Measurements from ENCODE around the gene NTM. TPM values are rescaled to one million over a fixed set of nuclear protein-coding genes. Genes with fewer than 3 reads are reported as not detected.
"Not testable (repeated sequence)": the region's sequence is repeated elsewhere in the genome, so short reads cannot be mapped to it uniquely, and the experiment has no call there.

The NTM gene
- total and polyA plus RNA-seq, 7 donors, result 0.07 to 1.1 (median 0.22) TPM; not detected in 2

GRCh38 chr11:131328843-131329242, 41.6 kb upstream of the NTM start:
- DNase-seq (no peak), ATAC-seq (no peak)
- Histone ChIP-seq H3K27ac (no peak overlapping the region), H3K9me3 (no peaks in the 10 kb centered on the region), H3K27me3 (ENCODE audit: insufficient read depth in 3 of 3, low read length in 2 of 3) (peaks cover 0 to 1% (median 0%) of the 10 kb centered on the region in 3 donors), H3K4me1 (no peaks in the 10 kb centered on the region), H3K4me3 (no peak overlapping the region), H3K36me3 (ENCODE audit: insufficient read depth in 1 of 2, low read depth in 1 of 2) (no peaks in the 10 kb centered on the region)
- TF ChIP-seq CTCF (IDR thresholded peaks at IDR 0.05), result no peak
- 79 to 90% (median 84%) methylated on average over 3 of the region's 3 CpGs for WGBS, 3 donors
- intact Hi-C loops (cut with DNase I), result no loop called here

GRCh38 chr11:131331010-131331409, 39.4 kb upstream of the NTM start:
- ATAC-seq (no peak), DNase-seq (no peak)
- H3K27me3 ChIP-seq (ENCODE audit: insufficient read depth in 3 of 3, low read length in 2 of 3), result peaks cover 0 to 1% (median 0%) of the 10 kb centered on the region in 3 donors
- H3K36me3 ChIP-seq (ENCODE audit: insufficient read depth in 1 of 2, low read depth in 1 of 2), result no peaks in the 10 kb centered on the region
- H3K4me3 ChIP-seq, result no peak overlapping the region
- no peaks in the 10 kb centered on the region for H3K9me3 ChIP-seq
- intact Hi-C loops (cut with DNase I), result no loop called here
- no peaks in the 10 kb centered on the region for H3K4me1 ChIP-seq
- WGBS, 3 donors, result 64 to 78% (median 68%) methylated on average over 7 of the region's 7 CpGs
- H3K27ac ChIP-seq, result no peak overlapping the region
- no peak for TF ChIP-seq CTCF (IDR thresholded peaks at IDR 0.05)

- DNase-seq, result no peak
- WGBS, 3 donors, result 86 to 87% (median 86%) methylated on average over 5 of the region's 5 CpGs
- TF ChIP-seq CTCF (IDR thresholded peaks at IDR 0.05), result no peak
- peaks cover 0 to 1% (median 0%) of the 10 kb centered on the region in 3 donors for H3K27me3 ChIP-seq (ENCODE audit: insufficient read depth in 3 of 3, low read length in 2 of 3)
- no peaks in the 10 kb centered on the region for H3K36me3 ChIP-seq (ENCODE audit: insufficient read depth in 1 of 2, low read depth in 1 of 2)
- intact Hi-C loops (cut with DNase I), result no loop called here
- H3K4me3 ChIP-seq, result no peak overlapping the region
- no peak for ATAC-seq
- H3K9me3 ChIP-seq, result no peaks in the 10 kb centered on the region
- no peak overlapping the region for H3K27ac ChIP-seq
- H3K4me1 ChIP-seq, result no peaks in the 10 kb centered on the region
These were observed 38.9 kb upstream of the NTM start for GRCh38 chr11:131331546-131331945.

- ATAC-seq (no peak), DNase-seq (no peak)
- H3K4me1 ChIP-seq, result no peaks in the 10 kb centered on the region
- no peak overlapping the region for H3K27ac ChIP-seq
- intact Hi-C loops (cut with DNase I), result no loop called here
- no peak for TF ChIP-seq CTCF (IDR thresholded peaks at IDR 0.05)
- H3K36me3 ChIP-seq (ENCODE audit: insufficient read depth in 1 of 2, low read depth in 1 of 2), result no peaks in the 10 kb centered on the region
- no peak overlapping the region for H3K4me3 ChIP-seq
- H3K9me3 ChIP-seq, result no peaks in the 10 kb centered on the region
- peaks cover 0 to 1% (median 0%) of the 10 kb centered on the region in 3 donors for H3K27me3 ChIP-seq (ENCODE audit: insufficient read depth in 3 of 3, low read length in 2 of 3)
These were observed 35.8 kb upstream of the NTM start for GRCh38 chr11:131334601-131335000.

- H3K27ac ChIP-seq; DNase-seq; H3K4me3 ChIP-seq; H3K4me1 ChIP-seq; H3K9me3 ChIP-seq; H3K36me3 ChIP-seq (ENCODE audit: insufficient read depth in 1 of 2, low read depth in 1 of 2); ATAC-seq; H3K27me3 ChIP-seq (ENCODE audit: insufficient read depth in 3 of 3, low read length in 2 of 3); intact Hi-C loops (cut with DNase I): not testable (repeated sequence)
- WGBS, 3 donors, result 67 to 82% (median 70%) methylated on average over 3 to 4 of the region's 5 CpGs
These were observed 28.5 kb upstream of the NTM start for GRCh38 chr11:131341900-131342299.

- DNase-seq; H3K27me3 ChIP-seq (ENCODE audit: insufficient read depth in 3 of 3, low read length in 2 of 3); H3K27ac ChIP-seq; ATAC-seq; intact Hi-C loops (cut with DNase I); H3K36me3 ChIP-seq (ENCODE audit: insufficient read depth in 1 of 2, low read depth in 1 of 2); H3K9me3 ChIP-seq; H3K4me3 ChIP-seq; H3K4me1 ChIP-seq: not testable (repeated sequence)
- 88 to 95% (median 91%) methylated on average over 3 of the region's 6 CpGs for WGBS, 3 donors
These were observed 28.0 kb upstream of the NTM start for GRCh38 chr11:131342442-131342841.

All from psoas muscle (tissue), 8 donors.